ENCODE data around the gene VAMP3. TPM values are rescaled to one million over a fixed set of nuclear protein-coding genes. Genes with fewer than 3 reads are reported as not detected.

Gene VAMP3
- total and polyA plus RNA-seq, 9 of the 15 experiments (the other 6 are each of a cell fraction or from before 2014, with no cell fraction given), result 27.1 to 71.3 (median 47.5) TPM

- TF ChIP-seq FOXP1 (CRISPR knock-in tag; IDR thresholded peaks at IDR 0.05), result no peak
- TF ChIP-seq HOMEZ (CRISPR knock-in tag; IDR thresholded peaks at IDR 0.05), result no peak
These were observed 27.8 kb upstream of the VAMP3 start (continued) for GRCh38 chr1:7743346-7743745.

GRCh38 chr1:7744882-7745281 is 26.2 kb upstream of the VAMP3 start:
- no peaks in the 10 kb centered on the region for H4K20me1 ChIP-seq (replicated peaks; ENCODE audit: control insufficient read depth, insufficient read depth, low read length)
- H3K36me3 ChIP-seq (ENCODE audit: control insufficient read depth, insufficient read depth, low read length), result no peaks in the 10 kb centered on the region
- no TSS peak for BruUV-seq (replicated peaks)
- TF ChIP-seq ZBTB11 (CRISPR knock-in tag; IDR thresholded peaks at IDR 0.05), result no peak
- H3K9ac ChIP-seq (ENCODE audit: insufficient read depth in 1 of 2, low read depth in 2 of 2, low read length in 2 of 2), result no peak overlapping the region
- no peaks in the 10 kb centered on the region for H3K9me3 ChIP-seq (replicated peaks; ENCODE audit: control insufficient read depth, insufficient read depth, low read depth, low read length)
- WGBS (ENCODE audit: insufficient coverage, low coverage, missing lambda C conversion rate), result 5% methylated on average over 9 of the region's 9 CpGs
- intact Hi-C loops (cut with micrococcal nuclease) (no loop called here), in situ Hi-C loops (cut with MboI) (no loop called here)
- no peak overlapping the region for H3K4me2 ChIP-seq (ENCODE audit: insufficient read depth, low read length)
- FAIRE-seq (no peak), ATAC-seq (no peak), DNase-seq (ENCODE audit: extremely low read depth in 1 of 4, low spot score in 3 of 4) (no peak)
- ChIA-PET CTCF (ENCODE audit: low intra/inter-chr PET ratio) (no interaction called here), POLR2A (no interaction called here)
- no peak overlapping the region for H3K27ac ChIP-seq (ENCODE audit: extremely low read depth, low read depth, low read length)
- no peaks in the 10 kb centered on the region for H3K79me2 ChIP-seq (ENCODE audit: control insufficient read depth, insufficient read depth, low read length)
- peaks cover 34 to 44% of the 10 kb centered on the region in 2 experiments for H3K27me3 ChIP-seq (ENCODE audit: control insufficient read depth in 2 of 2, insufficient read depth in 2 of 2, low read length in 2 of 2)
- no peaks in the 10 kb centered on the region for H3K4me1 ChIP-seq (replicated peaks in 1 of 2; ENCODE audit: control insufficient read depth in 2 of 2, insufficient read depth in 2 of 2, low read length in 2 of 2)
- no peak overlapping the region for H2AFZ ChIP-seq (ENCODE audit: low read depth, low read length)
- H3K9me1 ChIP-seq (ENCODE audit: control insufficient read depth, insufficient read depth, low read length), result no peaks in the 10 kb centered on the region
- no peak overlapping the region for H3K4me3 ChIP-seq
